ENCODE measurements around the gene HS2ST1.
"Not testable (repeated sequence)": the region's sequence is repeated elsewhere in the genome, so short reads cannot be mapped to it uniquely, and the experiment has no call there.

HS2ST1 gene

GRCh38 chr1:86914601-86914997 is at the start of gene HS2ST1:
Gene HS2ST1 (plus strand): TSS chr1:86914635.
- Mint-ChIP-seq H3K27me3 (ENCODE audit: low read depth) (no peaks in the 10 kb centered on the region), H3K4me3 (no peak within 1 kb of the TSS)
- TF ChIP-seq CTCF (IDR thresholded peaks at IDR 0.05; ENCODE audit: unreplicated experiment in 3 of 3): no peak

GRCh38 chr1:86865973-86866637 is 48.3 kb upstream of the HS2ST1 start:
- H3K9me3 Mint-ChIP-seq: no peaks in the 10 kb centered on the region
- H3K27me3 Mint-ChIP-seq (ENCODE audit: low read depth): no peaks in the 10 kb centered on the region
- no peak overlapping the region for H3K27ac Mint-ChIP-seq
- no peak overlapping the region for H3K4me3 Mint-ChIP-seq
- no peak for TF ChIP-seq CTCF (IDR thresholded peaks at IDR 0.05; ENCODE audit: unreplicated experiment in 3 of 3)
- peaks cover 36% of the 10 kb centered on the region for H3K36me3 Mint-ChIP-seq (ENCODE audit: low read depth)
- H3K4me1 Mint-ChIP-seq: no peaks in the 10 kb centered on the region

More at GRCh38 chr1:86914601-86914997, at the start of gene HS2ST1:
- Mint-ChIP-seq H3K4me1 (peaks cover 26% of the 10 kb centered on the region), H3K36me3 (ENCODE audit: low read depth) (peaks cover 14% of the 10 kb centered on the region), H3K27ac (no peak within 1 kb of the TSS), H3K9me3 (peaks cover 2% of the 10 kb centered on the region)

GRCh38 chr1:86866665-86867064 is 47.8 kb upstream of the HS2ST1 start:
- H3K36me3 Mint-ChIP-seq (ENCODE audit: low read depth): peaks cover 30% of the 10 kb centered on the region
- TF ChIP-seq CTCF (IDR thresholded peaks at IDR 0.05; ENCODE audit: unreplicated experiment in 3 of 3): no peak
- no peaks in the 10 kb centered on the region for H3K27me3 Mint-ChIP-seq (ENCODE audit: low read depth)
- no peaks in the 10 kb centered on the region for H3K9me3 Mint-ChIP-seq
- no peaks in the 10 kb centered on the region for H3K4me1 Mint-ChIP-seq
- no peak overlapping the region for H3K4me3 Mint-ChIP-seq
- H3K27ac Mint-ChIP-seq: no peak overlapping the region

GRCh38 chr1:86867278-86867677 is 47.2 kb upstream of the HS2ST1 start:
- H3K36me3 Mint-ChIP-seq (ENCODE audit: low read depth): peaks cover 30% of the 10 kb centered on the region
- not testable (repeated sequence) for H3K4me3 Mint-ChIP-seq; H3K27ac Mint-ChIP-seq; H3K4me1 Mint-ChIP-seq; H3K9me3 Mint-ChIP-seq; H3K27me3 Mint-ChIP-seq (ENCODE audit: low read depth)

- H3K36me3 Mint-ChIP-seq (ENCODE audit: low read depth): peaks cover 28% of the 10 kb centered on the region
- H3K27ac Mint-ChIP-seq: no peak overlapping the region
- H3K4me1 Mint-ChIP-seq: no peaks in the 10 kb centered on the region
- no peaks in the 10 kb centered on the region for H3K27me3 Mint-ChIP-seq (ENCODE audit: low read depth)
- no peak overlapping the region for H3K4me3 Mint-ChIP-seq
- no peak for TF ChIP-seq CTCF (IDR thresholded peaks at IDR 0.05; ENCODE audit: unreplicated experiment in 3 of 3)
- no peaks in the 10 kb centered on the region for H3K9me3 Mint-ChIP-seq
Measured at GRCh38 chr1:86868477-86868876, 46.0 kb upstream of the HS2ST1 start.

- H3K4me3 Mint-ChIP-seq: no peak overlapping the region
- no peaks in the 10 kb centered on the region for H3K9me3 Mint-ChIP-seq
- H3K4me1 Mint-ChIP-seq: no peaks in the 10 kb centered on the region
- no peak for TF ChIP-seq CTCF (IDR thresholded peaks at IDR 0.05; ENCODE audit: unreplicated experiment in 3 of 3)
- H3K27me3 Mint-ChIP-seq (ENCODE audit: low read depth): no peaks in the 10 kb centered on the region
- H3K27ac Mint-ChIP-seq: no peak overlapping the region
- peaks cover 34% of the 10 kb centered on the region for H3K36me3 Mint-ChIP-seq (ENCODE audit: low read depth)
Measured at GRCh38 chr1:86871001-86871400, 43.4 kb upstream of the HS2ST1 start.
